HFFc6 (cell line): ENCODE measurements around the gene IFNLR1. TPM values are rescaled to one million over a fixed set of nuclear protein-coding genes. Genes with fewer than 3 reads are reported as not detected.

ENCODE experiments used
- DNase-seq: peaks from one replicate; pipeline ENCODE4 v3.0.0-alpha.2; 2018
- H3K27ac Mint-ChIP-seq: 2 replicates; pipeline ENCODE4 v1.8.0; 2020; ENCODE audit warnings: mild to moderate bottlenecking, mixed read lengths
- H3K27me3 Mint-ChIP-seq: 2 replicates; pipeline ENCODE4 v1.8.0; 2021; ENCODE audit warnings: mild to moderate bottlenecking, moderate library complexity, mixed read lengths; ENCODE audit not compliant: insufficient read depth
- H3K36me3 Mint-ChIP-seq: 2 replicates; pipeline ENCODE4 v1.8.0; 2021; ENCODE audit warnings: low read depth, mixed read lengths
- H3K4me1 Mint-ChIP-seq: 2 replicates; pipeline ENCODE4 v1.8.0; 2020; ENCODE audit warnings: low read depth, mixed read lengths
- H3K4me3 Mint-ChIP-seq: 2 replicates; pipeline ENCODE4 v1.8.0; 2020; ENCODE audit warnings: mild to moderate bottlenecking, moderate library complexity, mixed read lengths
- H3K9me3 Mint-ChIP-seq: 2 replicates; pipeline ENCODE4 v1.8.0; 2020; ENCODE audit warnings: mild to moderate bottlenecking, mixed read lengths
- CTCF ChIP-seq: fragments of 200-600 bp; sonication (generic); IDR thresholded peaks from 2 replicates; pipeline ENCODE4 v1.5.0; 2021; ENCODE audit warnings: antibody characterized with exemption, mild to moderate bottlenecking
- total RNA-seq, 6 experiments: library from RNA; stranded (reverse); fragmentation: NEBNext Ultra II Directional; extraction: Animal tissue kit (Norgen Biotek cat#: 25700); gene quantifications; 2 replicates in 1 of 6; 3 replicates in 5 of 6; pipeline ENCODE4 v1.2.3, GENCODE V29; 2021

IFNLR1 gene
- total RNA-seq, 6 experiments from 2014 or later: not detected

GRCh38 chr1:24204116-24204515 lies 17.0 kb upstream of the IFNLR1 start:
- TF ChIP-seq CTCF: no peak
- peaks cover 5% of the 10 kb centered on the region for H3K27me3 Mint-ChIP-seq
- no peak overlapping the region for H3K27ac Mint-ChIP-seq
- no peaks in the 10 kb centered on the region for H3K9me3 Mint-ChIP-seq
- no peak overlapping the region for H3K4me3 Mint-ChIP-seq
- H3K4me1 Mint-ChIP-seq: peaks cover 15% of the 10 kb centered on the region
- no peak for DNase-seq
- no peaks in the 10 kb centered on the region for H3K36me3 Mint-ChIP-seq

GRCh38 chr1:24203404-24203803 lies 16.3 kb upstream of the IFNLR1 start:
- H3K36me3 Mint-ChIP-seq: no peaks in the 10 kb centered on the region
- no peak overlapping the region for H3K27ac Mint-ChIP-seq
- no peak for TF ChIP-seq CTCF
- peaks cover 15% of the 10 kb centered on the region for H3K4me1 Mint-ChIP-seq
- peaks cover 7% of the 10 kb centered on the region for H3K27me3 Mint-ChIP-seq
- no peaks in the 10 kb centered on the region for H3K9me3 Mint-ChIP-seq
- no peak for DNase-seq
- H3K4me3 Mint-ChIP-seq: no peak overlapping the region

GRCh38 chr1:24202987-24203386 lies 15.9 kb upstream of the IFNLR1 start:
- Mint-ChIP-seq H3K27me3 (peaks cover 7% of the 10 kb centered on the region), H3K4me1 (peaks cover 15% of the 10 kb centered on the region)
- no peak for TF ChIP-seq CTCF

GRCh38 chr1:24202556-24202955 lies 15.5 kb upstream of the IFNLR1 start:
- TF ChIP-seq CTCF: no peak
- no peak for DNase-seq
- H3K9me3 Mint-ChIP-seq: no peaks in the 10 kb centered on the region
- peaks cover 6% of the 10 kb centered on the region for H3K27me3 Mint-ChIP-seq
- no peak overlapping the region; the same call in 1 of the 2 replicates for H3K27ac Mint-ChIP-seq
- H3K4me3 Mint-ChIP-seq: no peak overlapping the region
- peaks cover 15% of the 10 kb centered on the region for H3K4me1 Mint-ChIP-seq
- no peaks in the 10 kb centered on the region for H3K36me3 Mint-ChIP-seq

More at GRCh38 chr1:24202987-24203386, 15.9 kb upstream of the IFNLR1 start:
- H3K36me3 Mint-ChIP-seq: no peaks in the 10 kb centered on the region
- no peak for DNase-seq
- no peak overlapping the region for H3K27ac Mint-ChIP-seq
- no peaks in the 10 kb centered on the region for H3K9me3 Mint-ChIP-seq
- H3K4me3 Mint-ChIP-seq: no peak overlapping the region

GRCh38 chr1:24201941-24202440 lies 14.9 kb upstream of the IFNLR1 start:
- peaks cover 15% of the 10 kb centered on the region for H3K4me1 Mint-ChIP-seq
- no peaks in the 10 kb centered on the region for H3K9me3 Mint-ChIP-seq
- peak; percentile 91 for DNase-seq
- H3K27ac Mint-ChIP-seq: peak overlapping the region; percentile 54
- H3K4me3 Mint-ChIP-seq: no peak overlapping the region
- TF ChIP-seq CTCF: peak; percentile 96
- H3K27me3 Mint-ChIP-seq: peaks cover 6% of the 10 kb centered on the region
- H3K36me3 Mint-ChIP-seq: no peaks in the 10 kb centered on the region
